GM23338 (cell line): ENCODE results near the gene MAMDC2.

Experiments
- EZH2 ChIP-seq: fragments of 200-600 bp; sonication (generic); IDR thresholded peaks from one replicate; pipeline ENCODE4 v1.8.0; 2017; ENCODE audit warnings: antibody characterized with exemption, mild to moderate bottlenecking, low read depth; ENCODE audit not compliant: unreplicated experiment
- EZH2phosphoT487 ChIP-seq: fragments of 200-600 bp; sonication (generic); IDR thresholded peaks from one replicate; pipeline ENCODE4 v1.8.1; 2018; ENCODE audit warnings: antibody characterized with exemption; ENCODE audit not compliant: unreplicated experiment
- TF ChIP-seq, protein P1 (sequence below): IDR thresholded peaks from one replicate; pipeline ENCODE4 v1.6.1; 2018; ENCODE audit warnings: antibody characterized with exemption; ENCODE audit not compliant: unreplicated experiment
- TF ChIP-seq, protein P2 (sequence below), 2 experiments: fragments of 200-600 bp in 1 of 2; sonication (generic) in 1 of 2; conservative IDR thresholded peaks; 2 replicates each; pipeline versions ENCODE4 v1.5.1 to v1.6.1; 2016 to 2017; ENCODE audit warnings: antibody characterized with exemption in 2 of 2, low read depth in 2 of 2, mild to moderate bottlenecking in 2 of 2, moderate library complexity in 1 of 2

DNA sequence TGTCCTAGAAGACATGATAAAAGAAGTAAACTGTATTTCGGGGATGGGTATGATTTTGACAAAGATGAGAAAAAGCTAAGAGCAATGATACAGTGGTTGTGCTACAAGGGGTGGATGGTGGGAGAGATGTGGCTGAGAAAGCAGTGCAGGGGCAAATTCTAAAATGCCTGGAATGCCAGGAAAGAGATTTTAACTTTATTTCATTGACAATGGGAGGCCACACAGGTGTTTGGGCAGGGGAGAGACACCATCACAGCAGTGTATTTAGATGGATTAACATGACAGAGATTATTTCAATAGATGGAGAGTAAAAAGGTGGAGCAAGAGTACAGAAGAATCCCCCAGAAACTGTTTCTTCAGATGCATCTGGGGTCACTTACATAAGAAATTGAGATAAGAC is 71.2 kb downstream of the MAMDC2 start:
- TF ChIP-seq, protein P1, sequence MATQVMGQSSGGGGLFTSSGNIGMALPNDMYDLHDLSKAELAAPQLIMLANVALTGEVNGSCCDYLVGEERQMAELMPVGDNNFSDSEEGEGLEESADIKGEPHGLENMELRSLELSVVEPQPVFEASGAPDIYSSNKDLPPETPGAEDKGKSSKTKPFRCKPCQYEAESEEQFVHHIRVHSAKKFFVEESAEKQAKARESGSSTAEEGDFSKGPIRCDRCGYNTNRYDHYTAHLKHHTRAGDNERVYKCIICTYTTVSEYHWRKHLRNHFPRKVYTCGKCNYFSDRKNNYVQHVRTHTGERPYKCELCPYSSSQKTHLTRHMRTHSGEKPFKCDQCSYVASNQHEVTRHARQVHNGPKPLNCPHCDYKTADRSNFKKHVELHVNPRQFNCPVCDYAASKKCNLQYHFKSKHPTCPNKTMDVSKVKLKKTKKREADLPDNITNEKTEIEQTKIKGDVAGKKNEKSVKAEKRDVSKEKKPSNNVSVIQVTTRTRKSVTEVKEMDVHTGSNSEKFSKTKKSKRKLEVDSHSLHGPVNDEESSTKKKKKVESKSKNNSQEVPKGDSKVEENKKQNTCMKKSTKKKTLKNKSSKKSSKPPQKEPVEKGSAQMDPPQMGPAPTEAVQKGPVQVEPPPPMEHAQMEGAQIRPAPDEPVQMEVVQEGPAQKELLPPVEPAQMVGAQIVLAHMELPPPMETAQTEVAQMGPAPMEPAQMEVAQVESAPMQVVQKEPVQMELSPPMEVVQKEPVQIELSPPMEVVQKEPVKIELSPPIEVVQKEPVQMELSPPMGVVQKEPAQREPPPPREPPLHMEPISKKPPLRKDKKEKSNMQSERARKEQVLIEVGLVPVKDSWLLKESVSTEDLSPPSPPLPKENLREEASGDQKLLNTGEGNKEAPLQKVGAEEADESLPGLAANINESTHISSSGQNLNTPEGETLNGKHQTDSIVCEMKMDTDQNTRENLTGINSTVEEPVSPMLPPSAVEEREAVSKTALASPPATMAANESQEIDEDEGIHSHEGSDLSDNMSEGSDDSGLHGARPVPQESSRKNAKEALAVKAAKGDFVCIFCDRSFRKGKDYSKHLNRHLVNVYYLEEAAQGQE = no peak
- TF ChIP-seq EZH2 (no peak), EZH2phosphoT487 (no peak)
- TF ChIP-seq, protein P2, sequence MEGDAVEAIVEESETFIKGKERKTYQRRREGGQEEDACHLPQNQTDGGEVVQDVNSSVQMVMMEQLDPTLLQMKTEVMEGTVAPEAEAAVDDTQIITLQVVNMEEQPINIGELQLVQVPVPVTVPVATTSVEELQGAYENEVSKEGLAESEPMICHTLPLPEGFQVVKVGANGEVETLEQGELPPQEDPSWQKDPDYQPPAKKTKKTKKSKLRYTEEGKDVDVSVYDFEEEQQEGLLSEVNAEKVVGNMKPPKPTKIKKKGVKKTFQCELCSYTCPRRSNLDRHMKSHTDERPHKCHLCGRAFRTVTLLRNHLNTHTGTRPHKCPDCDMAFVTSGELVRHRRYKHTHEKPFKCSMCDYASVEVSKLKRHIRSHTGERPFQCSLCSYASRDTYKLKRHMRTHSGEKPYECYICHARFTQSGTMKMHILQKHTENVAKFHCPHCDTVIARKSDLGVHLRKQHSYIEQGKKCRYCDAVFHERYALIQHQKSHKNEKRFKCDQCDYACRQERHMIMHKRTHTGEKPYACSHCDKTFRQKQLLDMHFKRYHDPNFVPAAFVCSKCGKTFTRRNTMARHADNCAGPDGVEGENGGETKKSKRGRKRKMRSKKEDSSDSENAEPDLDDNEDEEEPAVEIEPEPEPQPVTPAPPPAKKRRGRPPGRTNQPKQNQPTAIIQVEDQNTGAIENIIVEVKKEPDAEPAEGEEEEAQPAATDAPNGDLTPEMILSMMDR (conservative IDR thresholded peaks at IDR 0.05; ENCODE audit: low read depth in 2 of 2) = no peak
